GM21576 (cell line): ENCODE results near the gene CAPN13.

ENCODE experiments used
- ATAC-seq: cut with Tn5 transposase; IDR thresholded peaks from one replicate; pipeline ENCODE4 v1.9.1; 2021; ENCODE audit warnings: mild to moderate bottlenecking, moderate library complexity; ENCODE audit not compliant: unreplicated experiment

CAPN13 gene

DNA sequence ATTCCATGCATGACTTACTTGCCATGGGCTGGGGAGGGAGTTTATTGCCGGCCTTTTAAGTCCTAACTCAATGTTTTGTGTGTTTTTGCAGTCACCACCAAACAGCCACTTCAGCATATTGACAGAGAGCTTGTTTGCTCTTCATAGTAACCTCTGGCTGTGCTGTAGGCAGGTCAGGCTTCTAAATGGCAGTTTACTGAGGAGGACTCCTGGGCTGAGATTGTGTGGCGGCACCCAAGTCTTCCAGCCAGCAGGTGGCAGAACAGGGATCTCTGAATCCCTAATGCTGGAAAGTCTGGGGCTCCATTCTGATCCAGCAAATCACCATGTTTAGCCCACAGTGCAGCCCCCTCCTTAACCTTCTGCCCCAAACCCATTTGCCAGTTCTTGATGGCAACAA, 121.2 kb downstream of the CAPN13 start:
- no peak for ATAC-seq

DNA sequence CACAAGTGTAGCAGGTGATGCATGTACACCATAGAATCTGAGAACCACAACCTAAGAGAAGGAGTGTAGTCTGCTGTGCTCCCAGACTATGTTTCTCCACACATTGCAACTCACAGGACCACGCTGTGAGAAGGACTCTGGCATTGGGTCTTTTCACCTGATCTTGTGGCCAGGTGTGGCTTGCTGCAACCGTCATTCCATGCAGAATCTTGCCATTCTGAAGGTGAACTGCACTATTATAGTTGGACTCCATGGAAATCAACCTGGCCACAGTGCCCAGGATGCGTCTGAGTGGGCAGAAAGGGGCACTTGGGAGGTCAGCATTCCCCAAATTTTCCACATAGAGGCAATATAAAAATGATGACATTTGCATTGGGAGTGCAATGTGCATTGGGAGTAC, 122.2 kb downstream of the CAPN13 start:
- ATAC-seq, result no peak

DNA sequence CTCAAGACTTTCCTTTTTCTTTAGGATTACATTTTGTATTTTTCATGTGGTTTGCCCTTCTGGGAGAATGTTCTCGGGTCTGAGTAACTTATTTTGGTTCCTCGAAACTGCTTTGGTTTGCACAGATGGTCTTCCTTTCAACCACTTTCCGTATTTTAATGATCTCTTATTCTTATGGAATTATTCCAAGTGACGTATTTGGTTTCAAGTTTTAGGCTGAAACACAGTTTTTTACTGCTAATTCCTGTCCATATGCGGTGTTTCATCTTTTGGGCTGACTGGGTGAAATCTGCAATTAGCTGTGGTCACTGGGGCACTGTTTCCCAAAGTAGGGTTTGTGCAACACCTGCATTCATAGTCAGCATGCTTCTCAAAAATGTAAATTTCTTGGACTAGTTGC, 122.7 kb downstream of the CAPN13 start:
- no peak for ATAC-seq

DNA sequence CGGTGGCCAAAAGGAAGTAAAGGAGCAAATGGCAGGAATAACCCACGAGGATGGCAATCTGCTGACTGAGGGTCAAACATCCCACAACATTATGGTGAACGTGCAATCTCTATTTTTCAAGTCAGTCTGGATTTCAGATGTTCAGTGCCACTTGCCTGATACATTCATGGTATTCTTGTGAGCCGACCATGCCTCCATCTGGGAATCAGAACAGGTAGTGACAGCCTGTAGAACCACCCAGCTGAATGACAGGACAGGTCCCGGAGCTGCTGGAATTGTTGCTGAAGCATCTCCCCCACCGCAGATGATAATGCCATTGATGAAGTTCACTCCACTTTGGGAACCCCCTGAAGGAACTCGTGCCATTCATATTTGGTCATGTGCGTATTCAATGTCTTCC, 123.2 kb downstream of the CAPN13 start:
- no peak for ATAC-seq

DNA sequence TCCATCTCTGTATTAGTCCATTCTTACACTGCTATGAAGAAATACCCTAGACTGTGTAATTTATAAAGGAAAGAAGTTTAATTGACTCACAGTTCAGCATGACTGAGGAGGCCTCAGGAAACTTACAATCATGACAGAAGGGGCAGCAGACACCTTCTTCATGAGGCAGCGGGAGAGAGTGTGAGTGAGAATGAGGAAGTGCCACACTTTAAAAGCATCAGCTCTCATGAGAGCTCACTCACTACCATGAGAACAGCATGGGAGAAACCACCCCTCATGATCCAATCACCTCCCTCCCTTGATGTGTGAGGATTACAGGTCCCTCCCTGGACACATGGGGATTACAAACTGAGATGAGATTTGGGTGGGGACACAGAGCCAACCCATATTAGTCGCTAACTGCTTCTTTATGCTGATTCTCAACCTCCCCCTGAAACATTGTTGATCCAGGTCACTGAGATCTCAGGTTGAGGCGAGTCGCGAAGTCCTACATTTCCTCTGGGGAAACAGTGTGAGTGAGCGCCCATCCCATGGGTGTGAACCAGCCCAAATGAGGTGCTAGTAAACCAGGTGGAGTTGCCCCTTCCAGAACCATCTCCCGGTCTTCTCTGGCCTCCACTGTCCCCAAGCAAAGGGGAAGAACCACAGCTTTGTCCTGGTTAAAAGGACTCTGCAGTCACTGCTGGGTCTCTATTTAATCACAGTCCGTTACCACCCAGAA, 123.8 kb downstream of the CAPN13 start:
- peak; percentile 56 for ATAC-seq

DNA sequence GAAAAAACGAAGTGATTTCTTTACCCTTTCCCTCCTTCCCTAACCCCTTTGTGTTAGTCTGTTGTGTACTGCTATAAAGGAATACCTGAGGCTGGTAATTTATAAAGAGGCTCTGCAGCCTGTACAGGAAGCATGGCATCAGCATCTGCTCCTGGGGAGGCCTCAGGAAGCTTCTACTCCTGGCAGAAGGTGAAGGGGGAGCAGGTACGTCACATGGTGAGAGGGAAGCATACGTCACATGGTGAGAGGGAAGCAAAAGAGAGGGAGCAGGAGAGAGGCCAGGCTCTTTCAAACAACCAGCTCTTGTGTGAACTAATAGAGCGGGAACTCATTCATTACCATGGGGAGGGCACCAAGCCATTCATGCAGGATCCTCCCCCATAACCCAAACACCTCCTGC, 126.2 kb downstream of the CAPN13 start:
- no peak for ATAC-seq

DNA sequence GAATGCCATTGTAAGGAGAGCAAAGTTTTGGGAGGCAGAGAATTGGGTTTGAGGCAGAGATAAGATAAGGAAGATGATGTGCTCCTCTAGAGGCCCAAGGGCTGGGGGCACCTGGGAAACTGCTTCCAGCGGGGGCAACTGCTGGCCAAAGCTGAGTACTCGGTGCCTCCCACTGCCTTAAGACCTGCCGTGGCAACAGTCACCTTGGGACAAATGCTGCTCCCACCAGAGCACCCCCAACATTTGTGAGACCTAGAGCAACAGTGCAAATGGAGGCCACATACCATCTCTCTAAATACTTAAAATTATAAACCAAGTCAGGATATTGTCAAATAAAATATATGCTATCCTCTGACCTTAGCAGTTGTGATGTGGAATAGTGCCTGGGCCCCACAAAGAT, 127.1 kb downstream of the CAPN13 start:
- no peak for ATAC-seq

DNA sequence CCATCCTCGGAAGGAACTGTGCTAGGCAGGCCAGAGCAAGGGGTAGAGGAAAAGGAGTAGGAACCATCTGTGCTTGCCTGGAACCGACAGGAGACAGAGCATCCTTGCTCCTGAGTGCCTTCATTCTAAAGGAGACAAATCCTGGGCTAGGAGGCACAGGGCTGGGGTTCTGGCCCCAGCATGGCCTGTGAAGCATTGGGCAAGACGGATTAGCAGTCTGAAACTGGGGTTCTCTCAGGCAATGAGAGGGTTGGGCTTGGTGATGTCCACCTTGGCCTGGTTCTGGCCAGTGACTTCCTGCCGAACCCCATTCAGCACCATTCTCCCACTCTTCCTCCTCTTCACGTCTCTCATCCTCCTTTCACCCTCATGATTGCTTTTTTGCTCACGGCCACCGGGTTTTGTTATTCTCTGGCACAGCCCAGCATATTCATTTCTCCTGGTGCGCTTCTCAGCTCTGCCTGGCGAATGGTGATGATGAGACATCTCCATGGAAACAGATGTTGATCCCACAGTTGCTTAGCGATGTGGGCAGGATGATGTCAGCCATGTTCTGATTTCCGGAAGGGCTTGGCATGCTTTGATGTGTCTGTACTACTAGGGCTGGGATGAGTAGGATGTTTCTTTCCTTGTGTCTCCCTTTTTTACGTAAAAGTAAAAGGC, 127.7 kb downstream of the CAPN13 start:
- no peak for ATAC-seq

DNA sequence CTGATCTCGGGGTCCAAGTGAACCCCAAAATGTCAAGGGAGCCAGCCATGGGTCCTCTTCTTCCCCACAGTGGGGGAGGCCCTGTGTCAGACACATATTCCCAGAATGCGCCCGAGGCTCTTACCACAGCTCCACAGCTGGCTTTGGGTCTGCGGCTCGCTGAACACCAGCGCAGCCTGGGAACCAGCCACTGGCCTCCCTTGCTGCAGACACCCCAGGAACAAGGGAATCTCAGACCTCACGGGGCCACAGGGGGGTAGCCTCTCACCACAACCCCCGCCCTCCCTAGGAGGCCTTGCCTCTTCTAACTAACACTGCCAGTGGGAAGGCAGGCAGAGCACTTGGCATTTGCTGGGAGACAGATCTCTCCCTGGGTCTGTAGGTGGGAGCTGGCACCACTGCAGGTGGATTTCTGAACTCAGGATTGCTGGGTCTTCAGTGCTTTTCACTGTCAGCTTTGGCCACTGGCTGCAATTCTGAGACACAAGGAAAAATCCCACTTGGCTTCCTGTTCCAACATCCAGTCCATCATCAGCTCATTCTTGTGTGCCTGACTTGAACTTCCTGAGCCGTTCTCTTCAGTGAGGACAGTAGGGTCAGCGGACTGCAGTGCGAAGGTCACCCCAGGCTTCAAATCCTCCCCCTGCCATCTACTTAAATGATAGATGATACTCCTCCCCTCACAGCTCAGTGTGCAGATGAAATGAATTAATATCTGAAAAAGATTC, 128.7 kb downstream of the CAPN13 start:
- no peak for ATAC-seq

DNA sequence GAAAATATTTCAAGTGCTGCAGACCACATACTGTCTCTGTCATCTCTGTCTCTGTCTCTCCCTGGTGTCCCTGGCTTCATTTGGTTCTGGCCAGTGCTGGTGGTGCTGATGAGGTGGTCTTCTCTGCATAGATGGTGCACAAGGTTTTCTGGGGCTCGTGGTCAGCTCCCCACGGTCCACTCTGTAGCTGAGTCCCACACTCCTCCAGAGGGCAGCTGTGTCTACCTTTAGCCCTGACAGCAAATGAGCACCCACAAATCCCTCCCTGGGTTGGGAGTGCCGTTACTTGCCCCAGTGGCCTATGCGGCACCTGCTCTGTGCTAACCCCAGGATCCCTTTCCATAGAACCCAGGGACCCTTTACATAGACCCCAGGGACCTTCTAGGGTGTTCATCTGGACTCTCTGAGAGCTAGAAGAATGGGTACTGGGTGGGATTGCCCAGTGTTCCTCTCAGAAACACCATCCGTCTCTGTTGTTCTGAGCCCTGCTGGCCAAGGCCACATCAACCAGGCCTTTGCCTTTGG, 129.3 kb downstream of the CAPN13 start:
- no peak for ATAC-seq

DNA sequence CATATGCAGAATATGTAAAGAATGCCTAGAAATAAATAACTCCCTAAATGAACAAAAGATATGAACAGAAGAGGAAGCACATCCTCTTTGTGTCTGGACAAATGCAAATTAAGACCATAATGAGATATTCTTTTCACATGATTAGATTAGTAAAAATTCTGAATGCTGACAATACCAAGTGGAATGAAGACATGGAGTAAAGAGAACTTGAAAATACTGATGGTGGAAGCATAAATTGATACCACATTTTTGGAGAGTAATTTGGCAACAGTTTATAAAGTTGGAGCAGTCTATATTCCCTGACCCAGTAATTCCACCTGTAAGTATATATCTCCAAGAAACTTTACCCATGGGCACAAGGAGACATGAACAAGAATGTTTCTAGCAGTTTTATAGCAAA, 130.0 kb downstream of the CAPN13 start:
- ATAC-seq, result no peak

DNA sequence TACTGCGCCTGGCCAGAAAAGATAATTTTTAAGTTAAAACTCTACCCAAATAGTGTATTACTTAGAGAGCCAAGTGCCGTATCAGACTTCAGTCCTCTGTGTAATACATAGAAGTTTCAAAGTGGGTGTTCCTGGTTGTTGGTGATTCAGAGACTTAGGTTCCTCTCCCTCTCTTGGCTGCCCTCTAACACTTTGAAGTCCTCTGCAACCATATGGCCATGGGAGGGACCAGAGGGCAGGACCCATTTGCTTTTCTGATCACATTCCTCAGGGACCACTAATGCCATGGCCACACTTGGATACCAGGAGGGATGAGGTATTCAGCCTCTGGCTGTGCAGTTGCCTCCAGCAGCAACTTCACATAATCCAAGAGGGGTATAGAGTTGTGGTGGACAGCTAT, 131.5 kb downstream of the CAPN13 start:
- ATAC-seq, result no peak

DNA sequence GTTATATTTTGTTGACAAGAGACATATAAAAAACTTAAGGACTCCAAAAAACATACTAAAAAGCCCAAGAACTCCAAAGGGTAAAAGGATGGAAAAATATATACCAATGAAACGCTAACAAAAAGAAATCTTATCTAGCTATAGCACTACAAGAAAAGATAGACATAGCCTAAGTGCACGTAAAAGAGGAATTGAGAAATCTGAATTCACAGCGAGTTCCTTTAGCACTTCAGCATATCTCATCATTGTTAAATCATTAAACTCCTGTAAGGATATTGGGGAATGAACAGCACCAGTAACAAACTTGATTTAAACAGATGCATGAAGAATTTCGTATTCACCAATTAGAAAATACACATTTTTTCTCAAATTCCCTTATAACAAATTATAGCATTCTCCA, 134.1 kb downstream of the CAPN13 start:
- no peak for ATAC-seq
